GM12872 (cell line): Measurements from ENCODE around the gene DCDC2C.

ENCODE experiments used
- TF ChIP-seq, protein P1 (sequence below): IDR thresholded peaks from 3 replicates; pipeline ENCODE4 v1.5.1; 2011; ENCODE audit warnings: low read depth, mild to moderate bottlenecking, low read length, moderate library complexity; ENCODE audit not compliant: insufficient read depth

DCDC2C gene

DNA sequence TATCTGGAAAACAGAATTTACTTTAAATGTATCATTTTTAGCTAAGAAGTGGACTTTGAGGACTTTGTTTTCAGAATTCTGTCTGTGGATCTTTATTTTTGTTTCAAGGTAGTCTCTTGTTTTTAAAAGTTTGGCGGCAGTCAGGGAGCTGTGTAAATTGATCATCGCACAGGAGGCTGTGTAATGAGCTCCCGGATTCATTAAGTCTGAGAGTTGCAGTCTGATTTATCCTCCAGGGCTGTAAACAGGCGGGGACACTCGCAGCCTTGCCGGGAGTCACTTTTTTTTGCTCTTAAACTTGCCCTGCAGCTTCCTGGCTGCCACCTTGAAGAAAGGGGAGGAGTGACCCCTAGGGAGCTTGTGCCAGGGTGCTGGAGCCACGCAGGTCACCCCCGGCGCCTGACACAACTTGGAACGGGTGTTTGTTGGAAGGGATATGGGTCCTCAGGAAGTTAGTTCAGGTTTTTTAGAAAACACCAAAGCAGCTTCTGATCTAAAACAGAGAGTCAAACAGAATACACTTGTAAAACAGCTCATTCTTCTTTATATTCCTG, 76.2 kb downstream of the DCDC2C start:
- TF ChIP-seq, protein P1, sequence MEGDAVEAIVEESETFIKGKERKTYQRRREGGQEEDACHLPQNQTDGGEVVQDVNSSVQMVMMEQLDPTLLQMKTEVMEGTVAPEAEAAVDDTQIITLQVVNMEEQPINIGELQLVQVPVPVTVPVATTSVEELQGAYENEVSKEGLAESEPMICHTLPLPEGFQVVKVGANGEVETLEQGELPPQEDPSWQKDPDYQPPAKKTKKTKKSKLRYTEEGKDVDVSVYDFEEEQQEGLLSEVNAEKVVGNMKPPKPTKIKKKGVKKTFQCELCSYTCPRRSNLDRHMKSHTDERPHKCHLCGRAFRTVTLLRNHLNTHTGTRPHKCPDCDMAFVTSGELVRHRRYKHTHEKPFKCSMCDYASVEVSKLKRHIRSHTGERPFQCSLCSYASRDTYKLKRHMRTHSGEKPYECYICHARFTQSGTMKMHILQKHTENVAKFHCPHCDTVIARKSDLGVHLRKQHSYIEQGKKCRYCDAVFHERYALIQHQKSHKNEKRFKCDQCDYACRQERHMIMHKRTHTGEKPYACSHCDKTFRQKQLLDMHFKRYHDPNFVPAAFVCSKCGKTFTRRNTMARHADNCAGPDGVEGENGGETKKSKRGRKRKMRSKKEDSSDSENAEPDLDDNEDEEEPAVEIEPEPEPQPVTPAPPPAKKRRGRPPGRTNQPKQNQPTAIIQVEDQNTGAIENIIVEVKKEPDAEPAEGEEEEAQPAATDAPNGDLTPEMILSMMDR, result no peak

DNA sequence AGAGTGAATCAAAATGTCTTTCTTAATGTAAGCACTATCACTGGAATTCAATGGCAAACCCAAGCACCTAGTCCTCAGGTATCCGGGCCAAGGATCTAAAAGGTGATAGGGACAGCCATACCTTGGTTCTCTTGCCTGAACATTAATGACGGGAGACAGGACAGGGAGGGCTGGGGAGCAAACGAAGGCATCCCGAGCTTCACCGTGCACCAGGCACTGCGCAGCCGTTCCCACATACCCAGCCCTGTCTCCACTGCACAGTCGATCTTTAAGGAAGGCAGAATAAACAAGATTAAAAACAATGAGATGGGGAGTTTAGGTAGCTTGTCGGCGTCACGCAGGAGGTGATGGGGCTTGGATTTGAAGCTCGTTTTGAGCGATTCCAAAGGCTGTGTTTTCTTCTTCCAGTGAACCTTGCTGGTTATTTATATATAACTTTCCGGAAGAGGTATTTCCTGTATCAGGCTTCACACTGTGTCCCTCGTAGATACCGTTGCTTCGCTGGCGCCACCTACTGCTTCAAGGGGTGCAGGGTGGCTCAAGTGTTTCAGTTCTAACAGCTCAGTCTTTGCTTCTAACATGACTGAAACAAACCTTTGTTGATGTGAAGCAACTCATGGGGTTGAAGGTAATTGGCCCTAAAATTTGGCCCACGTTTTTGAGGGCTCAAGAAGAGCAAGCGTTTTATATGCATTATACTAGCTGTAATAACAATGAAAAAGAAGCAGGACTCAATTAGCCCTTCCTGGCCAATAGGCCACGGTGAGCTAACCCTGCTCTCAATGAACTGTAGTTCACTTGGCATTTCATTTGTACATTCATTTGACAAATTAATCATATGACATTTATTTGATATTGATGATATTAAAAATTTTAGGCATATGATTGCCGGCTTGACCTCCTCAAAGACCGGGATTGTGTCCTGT, 77.4 kb downstream of the DCDC2C start:
- TF ChIP-seq, protein P1, result peak; percentile 90

DNA sequence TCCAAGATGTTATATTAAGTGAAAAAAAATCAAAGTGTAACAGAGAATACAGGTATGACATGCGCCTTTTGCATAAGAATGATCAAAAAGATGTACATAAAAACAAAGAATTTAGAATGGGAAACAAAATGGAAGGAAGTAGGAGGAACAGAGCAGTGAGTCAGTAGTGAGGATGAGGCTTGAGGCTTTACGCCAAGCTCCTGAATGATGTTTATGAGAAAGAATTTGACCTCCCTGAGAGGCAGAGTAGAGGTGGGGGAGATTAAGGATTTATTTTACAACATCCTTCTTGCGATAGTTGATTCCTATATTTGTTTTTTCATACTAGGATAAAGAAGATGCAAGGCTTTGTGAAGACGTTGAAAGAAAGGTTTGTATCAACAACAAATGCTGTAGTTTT, 81.4 kb downstream of the DCDC2C start:
- TF ChIP-seq, protein P1, result no peak

DNA sequence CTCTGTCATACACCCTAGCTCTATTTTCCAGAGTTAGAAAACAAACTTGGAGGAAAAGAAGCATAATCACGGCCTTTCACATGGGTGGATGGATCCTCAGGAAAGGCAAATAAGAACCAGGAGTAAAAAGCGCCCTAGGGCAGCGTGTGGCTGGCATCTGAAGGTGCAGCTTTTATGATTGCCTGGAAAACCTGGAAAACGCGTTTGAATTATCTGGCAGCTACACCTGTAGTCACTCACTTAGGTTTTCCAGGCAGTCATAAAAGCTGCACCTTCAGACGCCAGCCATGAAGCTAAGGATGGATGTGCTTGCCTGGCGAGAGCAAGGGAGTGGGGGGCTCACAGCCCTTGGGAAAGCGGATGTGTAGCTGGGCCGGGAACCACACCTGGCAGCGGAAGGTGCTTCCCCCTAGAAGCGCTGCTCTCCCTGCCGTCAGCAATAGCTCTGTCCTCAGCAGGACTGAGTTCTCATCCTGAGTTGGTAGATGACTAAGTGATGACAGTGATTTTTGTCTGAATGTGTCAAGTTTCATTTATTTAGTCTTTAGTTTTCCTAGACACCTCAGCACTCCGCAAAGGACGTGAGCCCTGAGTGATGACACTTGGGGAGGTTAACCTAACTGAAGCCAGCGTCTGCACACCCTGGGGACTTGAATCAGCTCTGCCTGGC, 82.0 kb downstream of the DCDC2C start:
- TF ChIP-seq, protein P1, result no peak

DNA sequence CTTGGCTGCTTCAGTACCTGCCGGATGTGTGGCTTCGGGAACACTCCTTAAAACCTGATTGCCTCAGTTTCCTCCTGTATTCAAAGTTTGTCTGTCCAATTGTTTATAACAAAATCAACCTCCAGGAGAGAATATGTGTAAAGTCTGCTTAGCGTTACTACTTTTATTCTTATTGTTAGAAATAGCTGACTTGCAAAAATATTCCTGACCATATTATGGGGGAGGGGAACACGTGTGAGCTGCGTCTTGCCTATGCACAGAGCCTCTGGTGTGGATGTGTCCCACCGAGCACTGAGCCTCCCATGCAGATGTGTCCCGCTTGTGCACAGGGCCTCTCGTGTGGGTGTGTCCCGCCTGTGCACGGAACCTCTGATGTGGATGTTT, 82.5 kb downstream of the DCDC2C start:
- TF ChIP-seq, protein P1, result no peak

DNA sequence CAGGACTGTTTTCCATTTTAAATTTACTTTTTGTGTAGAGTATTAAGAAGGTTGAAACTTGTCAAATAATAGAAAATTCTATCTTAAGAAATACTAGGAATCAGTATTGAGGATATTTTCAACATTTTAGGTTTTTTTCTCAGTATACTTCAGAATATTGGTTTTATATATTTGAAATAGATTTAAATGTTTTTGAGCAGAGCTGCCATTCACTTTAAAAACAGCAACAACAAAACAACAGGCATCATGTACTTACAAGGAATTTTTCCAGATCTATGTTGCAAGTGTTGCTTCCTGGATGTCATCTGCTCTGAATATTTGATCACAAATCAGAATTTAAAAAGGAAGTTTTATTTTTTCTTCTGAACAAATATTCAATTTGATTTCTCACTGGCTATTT, 84.4 kb downstream of the DCDC2C start:
- TF ChIP-seq, protein P1, result no peak

DNA sequence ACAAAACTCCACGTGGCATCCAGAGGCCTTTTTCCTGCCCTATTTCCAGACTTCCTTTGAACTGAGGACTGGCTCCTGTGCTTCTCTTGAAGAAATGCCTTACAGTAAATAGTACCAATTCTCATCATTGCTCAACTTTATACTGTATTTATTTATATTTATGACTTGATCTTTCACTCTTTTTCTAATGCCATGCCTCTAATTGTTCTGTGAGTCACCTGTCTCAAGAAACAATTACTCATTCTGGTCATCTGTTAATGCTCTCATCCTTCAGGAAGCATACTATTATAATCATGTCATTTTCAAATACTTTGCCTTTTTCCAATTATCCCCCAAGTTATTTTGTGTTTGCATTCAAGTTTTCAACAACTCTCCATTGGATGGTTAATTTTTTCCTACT, 85.9 kb downstream of the DCDC2C start:
- TF ChIP-seq, protein P1, result no peak
